LNCaP clone FGC (cell line): ENCODE measurements around the gene SESN1.

Experiments used
- DNase-seq: peaks from one replicate; pipeline ENCODE4 v3.0.0-alpha.2; 2011; ENCODE audit warnings: low read depth
- H3K4me3 ChIP-seq: 2 replicates; pipeline ENCODE4 v1.5.1; 2011; ENCODE audit warnings: mild to moderate bottlenecking, low read depth, low read length, control low read depth
- TF ChIP-seq, protein P1 (sequence below): IDR thresholded peaks from 2 replicates; pipeline ENCODE4 v1.5.1; 2012; ENCODE audit warnings: mild to moderate bottlenecking; ENCODE audit not compliant: control insufficient read depth, insufficient read depth; ENCODE audit errors: extremely low read depth

The SESN1 gene

DNA sequence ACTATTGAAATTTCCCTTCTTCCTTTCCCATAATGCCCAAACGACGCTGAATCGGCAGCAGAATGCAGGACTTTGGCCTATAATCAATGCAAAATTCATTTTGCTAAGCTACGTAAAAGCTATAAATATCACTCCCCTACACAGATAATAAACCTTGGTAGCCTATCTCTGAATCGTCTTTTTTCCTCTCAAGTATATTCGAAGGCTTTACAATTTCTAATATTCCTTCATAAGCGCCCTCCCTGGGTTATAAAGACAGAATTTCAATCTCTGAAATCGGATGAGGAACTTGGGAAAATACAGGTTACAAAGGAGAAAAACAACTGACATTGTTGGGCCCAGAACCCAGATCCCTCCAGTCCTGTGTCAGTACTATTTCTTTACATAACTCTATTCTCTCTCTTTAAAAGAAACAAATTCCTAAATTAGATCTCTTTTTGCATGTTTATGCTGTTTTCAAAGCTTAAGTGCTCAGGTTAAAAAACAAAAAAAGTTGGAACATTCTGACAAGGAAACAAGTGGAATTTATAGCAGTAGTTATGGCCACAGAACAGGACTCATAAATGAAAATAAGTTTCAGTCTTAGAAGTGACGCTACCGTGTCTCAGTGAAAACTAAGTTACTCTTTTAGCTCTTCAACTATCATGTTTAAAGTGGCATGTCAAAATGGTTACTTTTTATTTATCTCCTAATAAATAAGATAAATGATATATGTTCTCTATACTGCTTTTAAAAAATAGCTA, 84.5 kb downstream of the SESN1 start:
- TF ChIP-seq, protein P1, sequence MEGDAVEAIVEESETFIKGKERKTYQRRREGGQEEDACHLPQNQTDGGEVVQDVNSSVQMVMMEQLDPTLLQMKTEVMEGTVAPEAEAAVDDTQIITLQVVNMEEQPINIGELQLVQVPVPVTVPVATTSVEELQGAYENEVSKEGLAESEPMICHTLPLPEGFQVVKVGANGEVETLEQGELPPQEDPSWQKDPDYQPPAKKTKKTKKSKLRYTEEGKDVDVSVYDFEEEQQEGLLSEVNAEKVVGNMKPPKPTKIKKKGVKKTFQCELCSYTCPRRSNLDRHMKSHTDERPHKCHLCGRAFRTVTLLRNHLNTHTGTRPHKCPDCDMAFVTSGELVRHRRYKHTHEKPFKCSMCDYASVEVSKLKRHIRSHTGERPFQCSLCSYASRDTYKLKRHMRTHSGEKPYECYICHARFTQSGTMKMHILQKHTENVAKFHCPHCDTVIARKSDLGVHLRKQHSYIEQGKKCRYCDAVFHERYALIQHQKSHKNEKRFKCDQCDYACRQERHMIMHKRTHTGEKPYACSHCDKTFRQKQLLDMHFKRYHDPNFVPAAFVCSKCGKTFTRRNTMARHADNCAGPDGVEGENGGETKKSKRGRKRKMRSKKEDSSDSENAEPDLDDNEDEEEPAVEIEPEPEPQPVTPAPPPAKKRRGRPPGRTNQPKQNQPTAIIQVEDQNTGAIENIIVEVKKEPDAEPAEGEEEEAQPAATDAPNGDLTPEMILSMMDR: no peak
- no peak for DNase-seq
- peak overlapping the region; percentile 91 for H3K4me3 ChIP-seq

- DNase-seq: no peak
- TF ChIP-seq, protein P1: no peak
- peak overlapping the region; percentile 91 for H3K4me3 ChIP-seq
Measured at GRCh38 chr6:109009236-109009961, 85.2 kb downstream of the SESN1 start.

DNA sequence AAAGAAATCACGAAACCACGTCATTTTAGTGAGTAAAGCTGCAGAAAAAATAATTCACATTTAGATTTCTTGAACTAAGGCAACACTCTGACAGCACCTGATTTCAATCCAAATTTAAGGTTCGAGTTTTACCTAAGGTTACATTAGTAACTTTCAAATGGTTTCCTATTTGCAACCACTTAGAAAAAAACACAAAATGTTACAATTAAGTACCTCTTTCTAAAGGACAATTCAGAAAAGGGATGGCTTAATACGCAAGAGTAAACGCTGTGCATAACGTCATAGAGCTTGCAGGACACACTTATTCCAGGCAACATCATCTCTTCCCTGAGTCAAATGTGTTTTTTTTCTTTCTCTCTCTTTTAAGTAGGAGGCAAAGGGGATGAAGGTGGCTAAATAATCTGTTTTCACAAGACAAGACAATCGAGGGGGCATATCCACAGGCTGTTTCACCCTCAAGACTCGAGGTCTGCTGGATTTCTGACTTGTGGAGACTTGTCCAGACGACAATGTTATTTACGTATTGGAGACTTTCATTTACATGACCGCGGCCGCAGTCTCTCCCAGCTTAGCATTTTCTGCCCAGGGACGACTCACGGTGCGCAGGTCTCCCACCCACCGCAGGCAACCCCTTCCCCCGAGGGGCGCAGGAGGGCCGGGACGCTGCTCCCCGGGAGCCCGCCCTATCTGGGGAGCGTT, 86.0 kb downstream of the SESN1 start:
- TF ChIP-seq, protein P1: no peak
- no peak for DNase-seq
- peak overlapping the region; percentile 91 for H3K4me3 ChIP-seq

DNA sequence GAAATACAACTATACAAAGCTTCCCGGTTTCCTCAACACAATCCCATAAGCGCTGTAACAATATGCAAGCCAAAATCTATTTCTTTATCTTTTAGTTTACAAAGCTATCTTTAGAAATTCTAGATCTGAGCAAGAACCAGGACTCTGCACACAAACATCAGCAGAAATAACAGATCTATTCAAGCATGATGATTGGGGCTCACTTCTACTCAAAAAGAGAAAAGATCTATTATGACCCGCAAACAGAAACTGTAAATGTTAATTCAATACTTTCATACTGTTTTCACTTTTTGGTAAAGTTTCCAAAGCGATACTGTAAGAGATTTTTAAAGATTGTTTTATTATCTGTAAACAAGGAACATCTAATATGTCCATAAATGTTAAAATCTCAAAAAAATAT, 86.6 kb downstream of the SESN1 start:
- peak overlapping the region; percentile 91 for H3K4me3 ChIP-seq
- DNase-seq: no peak
- TF ChIP-seq, protein P1: no peak

- DNase-seq: no peak
- TF ChIP-seq, protein P1: no peak
- H3K4me3 ChIP-seq: peak overlapping the region; percentile 91
Measured at GRCh38 chr6:109007521-109007920, 87.1 kb downstream of the SESN1 start.

GRCh38 chr6:109006818-109007217, 87.8 kb downstream of the SESN1 start:
- TF ChIP-seq, protein P1: no peak
- H3K4me3 ChIP-seq: peak overlapping the region; percentile 91; the same call in 1 of the 2 replicates
- DNase-seq: no peak
